B cell (primary cell): ENCODE results near the gene STX1A. TPM values are rescaled to one million over a fixed set of nuclear protein-coding genes. Genes with fewer than 3 reads are reported as not detected.

Experiments
- ATAC-seq: fragments of 200-7000 bp; cut with Tn5 transposase; one replicate; pipeline ENCODE4 v1.10.0; 2021; ENCODE audit warnings: low read depth, mild to moderate bottlenecking, moderate number of reproducible peaks, moderate library complexity
- CTCF ChIA-PET: fragments of 350-600 bp; sonication (Branson Sonifier 250); formaldehyde crosslinking; loops from one replicate; lab custom pipeline; 2021; ENCODE audit warnings: antibody characterized with exemption, inconsistent platforms; lab: Charles Lee
- POLR2A ChIA-PET: fragments of 350-600 bp; sonication (Branson Sonifier 250); formaldehyde crosslinking; loops from one replicate; lab custom pipeline; 2021; ENCODE audit warnings: antibody characterized with exemption; lab: Charles Lee
- DNase-seq: peaks from one replicate; pipeline ENCODE4 v3.0.0; 2013
- H2AFZ ChIP-seq: 2 replicates; pipeline ENCODE4 v1.6.1; 2012; ENCODE audit warnings: mild to moderate bottlenecking, low read depth, low read length; ENCODE audit not compliant: insufficient read depth, poor library complexity, severe bottlenecking
- H3K27ac ChIP-seq, 2 donors: 1 replicate in 1 of 2; 2 replicates in 1 of 2; pipeline ENCODE4 v1.5.1; 2012 to 2013; ENCODE audit warnings: low read length in 2 of 2, mild to moderate bottlenecking in 2 of 2, moderate library complexity in 1 of 2
- H3K27me3 ChIP-seq, 4 experiments: fragments of 200-600 bp in 1 of 4; sonication (generic) in 1 of 4; replicated peaks in 1 of 4; 1 replicate in 2 of 4; 2 replicates in 2 of 4; pipeline versions ENCODE4 v1.6.1 to v1.7.0; 2013 to 2016; ENCODE audit warnings: low read length in 3 of 4, mild to moderate bottlenecking in 2 of 4, mixed read lengths in 1 of 4, moderate library complexity in 1 of 4; ENCODE audit not compliant: insufficient read depth in 4 of 4, control insufficient read depth in 3 of 4; ENCODE audit errors: control extremely low read depth in 1 of 4
- H3K36me3 ChIP-seq, 2 experiments: replicated peaks in 1 of 2; 1 replicate in 1 of 2; 2 replicates in 1 of 2; pipeline versions ENCODE4 v1.6.1 to v1.7.1; 2013; ENCODE audit warnings: low read length in 1 of 2; ENCODE audit not compliant: insufficient read depth in 2 of 2, control insufficient read depth in 1 of 2; ENCODE audit errors: control extremely low read depth in 1 of 2, extremely low read depth in 1 of 2
- H3K4me1 ChIP-seq, 2 donors: fragments of 200-600 bp in 1 of 2; sonication (generic) in 1 of 2; 1 replicate in 1 of 2; 2 replicates in 1 of 2; pipeline versions ENCODE4 v1.5.1 to v1.6.1; 2013 to 2017; ENCODE audit warnings: low read length in 2 of 2; ENCODE audit not compliant: control insufficient read depth in 2 of 2, insufficient read depth in 2 of 2
- H3K4me2 ChIP-seq: replicated peaks from 2 replicates; pipeline ENCODE3; 2012; ENCODE audit warnings: mild to moderate bottlenecking, low read depth, low read length; ENCODE audit not compliant: poor library complexity, severe bottlenecking
- H3K4me3 ChIP-seq, 5 experiments: fragments of 200-600 bp in 1 of 5; sonication (generic) in 1 of 5; 1 replicate in 3 of 5; 2 replicates in 2 of 5; pipeline versions ENCODE4 v1.5.1 to v1.7.0; 2011 to 2016; ENCODE audit warnings: low read length in 4 of 5, mild to moderate bottlenecking in 4 of 5, low read depth in 2 of 5, control low read depth in 1 of 5, moderate library complexity in 1 of 5; ENCODE audit not compliant: insufficient read depth in 1 of 5; ENCODE audit errors: control extremely low read depth in 1 of 5, extremely low read depth in 1 of 5
- H3K79me2 ChIP-seq: fragments of 200-600 bp; sonication (generic); one replicate; pipeline ENCODE4 v1.6.0; 2016; ENCODE audit warnings: low read length; ENCODE audit not compliant: control insufficient read depth, insufficient read depth
- H3K9ac ChIP-seq: fragments of 200-600 bp; sonication (generic); 2 replicates; pipeline ENCODE4 v1.6.1; 2017; ENCODE audit warnings: mild to moderate bottlenecking, low read length, moderate library complexity
- H3K9me3 ChIP-seq, 3 donors: one replicate each; pipeline versions ENCODE4 v1.6.1 to v1.7.1; 2013; ENCODE audit warnings: low read length in 2 of 3; ENCODE audit not compliant: control insufficient read depth in 2 of 3, insufficient read depth in 1 of 3; ENCODE audit errors: control extremely low read depth in 1 of 3
- H4K20me1 ChIP-seq: 2 replicates; pipeline ENCODE4 v1.6.0; 2012; ENCODE audit warnings: mild to moderate bottlenecking, low read length; ENCODE audit not compliant: insufficient read depth, control insufficient read depth, poor library complexity, severe bottlenecking
- H3K27ac Mint-ChIP-seq: one replicate; pipeline ENCODE4 v1.8.0; 2021; ENCODE audit warnings: mixed read lengths
- H3K27me3 Mint-ChIP-seq: one replicate; pipeline ENCODE4 v1.8.0; 2021; ENCODE audit warnings: mixed read lengths
- H3K4me1 Mint-ChIP-seq: one replicate; pipeline ENCODE4 v1.8.0; 2021; ENCODE audit warnings: mixed read lengths
- H3K4me3 Mint-ChIP-seq: one replicate; pipeline ENCODE4 v1.8.0; 2021; ENCODE audit warnings: mixed read lengths
- H3K9me3 Mint-ChIP-seq: one replicate; pipeline ENCODE4 v1.8.0; 2022; ENCODE audit warnings: mixed read lengths; ENCODE audit not compliant: insufficient read depth
- CTCF ChIP-seq: fragments of 200-600 bp; IDR thresholded peaks from one replicate; pipeline ENCODE4 v1.8.0; 2022; ENCODE audit warnings: antibody characterized with exemption, mild to moderate bottlenecking
- EZH2 ChIP-seq: IDR thresholded peaks from 2 replicates; pipeline ENCODE4 v1.6.1; 2012; ENCODE audit warnings: borderline replicate concordance, low read depth, mild to moderate bottlenecking, moderate library complexity, low read length; ENCODE audit not compliant: insufficient read depth, poor library complexity, severe bottlenecking
- WGBS: methylation state at CpG from one replicate; pipeline ENCODE4 v1.1.5; 2013; ENCODE audit warnings: missing lambda C conversion rate; ENCODE audit not compliant: insufficient coverage; 5-methylcytosine and 5-hydroxymethylcytosine counted together
- intact Hi-C: fragments of 100-400 bp; cut with micrococcal nuclease; formaldehyde crosslinking; loops from one replicate; pipeline ENCODE4 v1.10.0; 2022
- polyA plus RNA-seq: library from polyadenylated mRNA; depleted of rRNA; stranded (reverse); fragments of >200 nt; gene quantifications from 2 replicates; pipeline ENCODE4 v1.2.3, GENCODE V29; 2012
- total RNA-seq, 2 donors: library from RNA; stranded (reverse); fragments of 120-200 nt in 1 of 2; gene quantifications; 1 replicate in 1 of 2; 2 replicates in 1 of 2; pipeline versions ENCODE4 v1.2.3 to v1.2.4, GENCODE V29; 2013 to 2022

STX1A gene
- total and polyA plus RNA-seq, 2 donors (not counting 1 experiment from before 2014, with no cell fraction given) = 3.1 to 9.6 TPM

- peaks cover 8 to 16% of the 10 kb centered on the region in 2 donors for H3K4me1 ChIP-seq
- no peak overlapping the region for H3K27ac ChIP-seq
- intact Hi-C loops = no loop called here
- H3K4me2 ChIP-seq = no peak overlapping the region
- WGBS = 40% methylated on average over 5 of the region's 12 CpGs
- no peak overlapping the region for H3K9ac ChIP-seq
- Mint-ChIP-seq H3K4me1 (peaks cover 6% of the 10 kb centered on the region), H3K27ac (no peak overlapping the region), H3K9me3 (no peaks in the 10 kb centered on the region), H3K4me3 (no peak overlapping the region), H3K27me3 (peaks cover 12% of the 10 kb centered on the region)
- ChIA-PET POLR2A (no interaction called here), CTCF (no interaction called here)
- TF ChIP-seq CTCF (no peak), EZH2 (no peak)
- ATAC-seq = no peak
- peaks cover 0 to 3% (median 0%) of the 10 kb centered on the region in 3 donors for H3K9me3 ChIP-seq
- H3K36me3 ChIP-seq = no peaks in the 10 kb centered on the region
- no peak overlapping the region for H3K4me3 ChIP-seq
- no peak overlapping the region for H2AFZ ChIP-seq
- H3K79me2 ChIP-seq = no peaks in the 10 kb centered on the region
- no peaks in the 10 kb centered on the region for H4K20me1 ChIP-seq
- peaks cover 0 to 26% (median 7%) of the 10 kb centered on the region in 4 experiments for H3K27me3 ChIP-seq
- no peak for DNase-seq
These were observed 48.2 kb downstream of the STX1A start for GRCh38 chr7:73671322-73671661.

- Histone ChIP-seq H2AFZ (no peak overlapping the region), H3K4me2 (no peak overlapping the region), H4K20me1 (no peaks in the 10 kb centered on the region), H3K4me1 (peaks cover 8 to 16% of the 10 kb centered on the region in 2 donors), H3K27ac (no peak overlapping the region), H3K36me3 (no peaks in the 10 kb centered on the region), H3K79me2 (no peaks in the 10 kb centered on the region), H3K9me3 (peaks cover 0 to 3% (median 0%) of the 10 kb centered on the region in 3 donors), H3K9ac (no peak overlapping the region), H3K4me3 (no peak overlapping the region), H3K27me3 (peaks cover 0 to 39% (median 9%) of the 10 kb centered on the region in 4 experiments)
- no peak overlapping the region for H3K27ac Mint-ChIP-seq
- H3K27me3 Mint-ChIP-seq = peaks cover 22% of the 10 kb centered on the region
- no peak for DNase-seq
- ChIA-PET CTCF (no interaction called here), POLR2A (interaction anchor here (0.7 kb wide), 1 partner anchor 151 kb away, joined by 4 read pairs; no protein-coding TSS in a partner anchor)
- no peak overlapping the region for H3K4me3 Mint-ChIP-seq
- intact Hi-C loops = no loop called here
- ATAC-seq = no peak
- WGBS = 65% methylated on average over 11 of the region's 12 CpGs
- H3K4me1 Mint-ChIP-seq = peaks cover 8% of the 10 kb centered on the region
- no peak for TF ChIP-seq CTCF
- no peak for TF ChIP-seq EZH2
- H3K9me3 Mint-ChIP-seq = no peaks in the 10 kb centered on the region
These were observed 49.5 kb downstream of the STX1A start for GRCh38 chr7:73669858-73670385.
